Cardiac fibroblast (primary cell): ENCODE measurements around the gene PLPPR5.

Source experiments
- DNase-seq, 2 donors: peaks; one replicate each; pipeline versions ENCODE4 v3.0.0 to v3.0.0-alpha.2; 2010; ENCODE audit warnings: low read depth in 2 of 2
- H3K4me3 ChIP-seq, 2 donors: replicated peaks in 1 of 2; 1 replicate in 1 of 2; 2 replicates in 1 of 2; pipeline ENCODE4 v1.5.1; 2011; ENCODE audit warnings: low read depth in 2 of 2, low read length in 2 of 2, mild to moderate bottlenecking in 2 of 2, moderate library complexity in 1 of 2
- TF ChIP-seq, protein P1 (sequence below): IDR thresholded peaks from one replicate; pipeline ENCODE4 v1.5.1; 2011; ENCODE audit warnings: low read depth, mild to moderate bottlenecking, low read length, inconsistent platforms

PLPPR5 gene

DNA sequence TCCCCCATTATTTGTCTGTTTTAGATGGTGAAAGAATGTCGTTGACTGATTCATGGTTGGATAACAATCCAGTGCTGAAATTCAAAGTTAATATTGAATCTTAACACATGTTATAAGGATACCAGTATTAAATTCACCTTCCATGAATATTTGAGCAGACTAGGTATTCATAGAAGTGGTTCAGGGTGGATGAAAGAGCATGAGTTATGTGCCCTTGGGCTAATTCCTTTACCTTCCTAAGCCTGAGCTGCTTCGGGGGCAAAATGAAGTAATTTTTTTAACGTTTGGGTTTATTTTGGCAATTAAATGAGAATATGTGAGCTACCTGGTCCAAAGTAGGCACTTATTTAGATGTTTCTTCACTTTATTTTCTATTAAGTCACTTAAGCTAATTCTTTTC, 2.7 kb upstream of the PLPPR5 start:
- TF ChIP-seq, protein P1, sequence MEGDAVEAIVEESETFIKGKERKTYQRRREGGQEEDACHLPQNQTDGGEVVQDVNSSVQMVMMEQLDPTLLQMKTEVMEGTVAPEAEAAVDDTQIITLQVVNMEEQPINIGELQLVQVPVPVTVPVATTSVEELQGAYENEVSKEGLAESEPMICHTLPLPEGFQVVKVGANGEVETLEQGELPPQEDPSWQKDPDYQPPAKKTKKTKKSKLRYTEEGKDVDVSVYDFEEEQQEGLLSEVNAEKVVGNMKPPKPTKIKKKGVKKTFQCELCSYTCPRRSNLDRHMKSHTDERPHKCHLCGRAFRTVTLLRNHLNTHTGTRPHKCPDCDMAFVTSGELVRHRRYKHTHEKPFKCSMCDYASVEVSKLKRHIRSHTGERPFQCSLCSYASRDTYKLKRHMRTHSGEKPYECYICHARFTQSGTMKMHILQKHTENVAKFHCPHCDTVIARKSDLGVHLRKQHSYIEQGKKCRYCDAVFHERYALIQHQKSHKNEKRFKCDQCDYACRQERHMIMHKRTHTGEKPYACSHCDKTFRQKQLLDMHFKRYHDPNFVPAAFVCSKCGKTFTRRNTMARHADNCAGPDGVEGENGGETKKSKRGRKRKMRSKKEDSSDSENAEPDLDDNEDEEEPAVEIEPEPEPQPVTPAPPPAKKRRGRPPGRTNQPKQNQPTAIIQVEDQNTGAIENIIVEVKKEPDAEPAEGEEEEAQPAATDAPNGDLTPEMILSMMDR = no peak
- DNase-seq = no peak
- no peak overlapping the region for H3K4me3 ChIP-seq

DNA sequence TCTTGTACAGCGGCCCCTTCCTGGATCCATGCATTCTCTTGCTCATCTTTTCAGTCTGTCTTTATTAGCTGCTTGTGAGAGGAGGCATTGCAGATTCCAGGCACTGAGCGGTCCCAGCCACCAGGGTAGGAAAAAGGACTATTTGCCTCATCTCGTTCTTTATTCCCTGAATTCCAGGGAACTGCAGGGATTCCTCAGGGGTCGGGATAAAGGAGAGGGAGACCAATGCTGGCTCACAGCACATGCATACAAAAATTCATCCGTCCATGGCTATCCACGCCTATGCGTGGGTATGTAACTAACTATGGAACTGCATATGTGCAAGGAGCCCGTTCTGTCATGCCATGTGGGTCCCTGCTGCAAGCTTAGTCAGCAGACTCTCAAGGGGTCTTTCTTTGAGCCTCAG, 879 bp upstream of the PLPPR5 start:
- no peak for DNase-seq
- TF ChIP-seq, protein P1 = no peak
- no peak overlapping the region for H3K4me3 ChIP-seq

DNA sequence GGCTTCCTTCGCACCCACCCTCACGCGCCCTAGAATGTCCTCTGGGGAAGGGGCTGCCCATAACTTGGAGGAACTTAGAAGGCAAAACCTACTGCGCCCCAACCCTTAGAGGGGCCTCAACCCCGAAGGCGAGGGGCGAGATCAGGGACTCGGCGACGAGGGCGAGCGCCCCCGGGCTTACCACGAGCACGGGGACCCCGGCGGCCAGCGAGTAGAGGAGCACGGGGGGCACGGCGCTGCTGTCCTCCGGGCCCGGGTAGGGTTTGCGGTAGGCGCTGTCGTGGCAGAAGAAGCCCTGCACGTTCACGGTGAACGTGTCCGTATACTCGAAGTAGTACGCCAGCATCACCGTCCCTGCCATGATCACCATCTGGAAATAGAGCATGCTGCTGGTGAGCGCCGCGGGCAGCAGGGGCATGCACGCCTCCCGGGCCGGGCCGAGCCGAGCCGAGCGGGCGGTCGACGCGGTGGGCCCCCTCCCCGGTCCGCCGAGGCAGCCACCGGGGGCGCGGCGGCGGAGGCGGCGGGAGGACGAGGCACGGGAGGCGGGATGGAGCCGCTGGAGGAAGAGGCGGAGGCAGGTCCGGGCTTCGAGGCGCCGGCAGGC, 304 bp downstream of the PLPPR5 start:
- peak overlapping the region; percentile 29 to 33 for H3K4me3 ChIP-seq
- peak; percentile 6 to 18 for DNase-seq
- TF ChIP-seq, protein P1 = no peak

DNA sequence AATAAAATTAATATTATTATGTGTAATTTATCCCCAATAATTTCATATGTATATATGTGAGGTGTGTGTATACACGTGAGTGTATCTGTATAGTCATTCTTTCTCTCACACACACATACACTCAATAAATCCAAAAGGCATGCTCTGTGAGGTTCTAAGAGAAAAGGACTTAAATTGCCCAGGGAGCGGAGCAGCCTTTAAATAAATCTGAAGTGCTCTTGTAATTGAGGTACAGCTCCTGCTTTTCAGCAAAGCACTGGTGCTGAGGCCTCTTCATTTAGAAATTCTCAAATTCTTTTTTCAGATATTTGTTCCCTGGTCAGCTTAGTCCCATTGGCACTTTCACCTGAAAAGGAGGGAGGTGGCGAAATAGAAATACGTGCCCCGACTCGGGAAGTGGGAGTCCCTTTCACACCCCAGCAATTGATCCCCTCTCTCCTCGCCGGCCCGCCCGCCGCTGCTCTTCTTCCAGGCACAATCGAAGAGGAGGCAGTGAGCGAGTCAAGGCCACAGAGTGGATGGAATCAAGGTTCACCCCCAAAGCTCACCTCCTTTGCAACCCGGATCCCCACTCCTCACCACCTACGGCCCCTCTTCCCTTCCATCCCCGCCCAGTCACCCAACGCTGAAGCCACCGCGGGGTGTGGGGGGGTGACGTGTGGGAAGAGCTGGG, 944 bp downstream of the PLPPR5 start:
- TF ChIP-seq, protein P1 = no peak
- no peak overlapping the region for H3K4me3 ChIP-seq
- no peak for DNase-seq

DNA sequence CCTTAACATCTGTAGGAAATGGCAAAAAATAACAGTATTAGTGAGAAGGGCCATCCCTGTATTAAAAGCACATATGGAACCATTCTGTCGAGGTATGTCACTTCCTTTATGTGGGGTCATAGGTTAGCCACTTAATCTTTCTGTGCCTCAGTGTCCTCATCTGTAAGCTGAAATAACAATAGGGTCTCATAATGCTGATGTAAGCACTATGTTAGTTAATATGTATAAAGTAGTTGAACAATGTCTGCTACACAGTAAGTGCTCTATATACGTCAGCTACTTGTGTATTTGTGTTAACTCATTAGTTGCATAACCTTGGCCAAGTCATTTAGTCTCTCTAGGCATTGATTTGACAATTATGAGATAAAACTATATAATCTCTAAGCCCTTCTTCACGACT, 11.8 kb downstream of the PLPPR5 start:
- H3K4me3 ChIP-seq = no peak overlapping the region
- DNase-seq = no peak
- TF ChIP-seq, protein P1 = no peak

DNA sequence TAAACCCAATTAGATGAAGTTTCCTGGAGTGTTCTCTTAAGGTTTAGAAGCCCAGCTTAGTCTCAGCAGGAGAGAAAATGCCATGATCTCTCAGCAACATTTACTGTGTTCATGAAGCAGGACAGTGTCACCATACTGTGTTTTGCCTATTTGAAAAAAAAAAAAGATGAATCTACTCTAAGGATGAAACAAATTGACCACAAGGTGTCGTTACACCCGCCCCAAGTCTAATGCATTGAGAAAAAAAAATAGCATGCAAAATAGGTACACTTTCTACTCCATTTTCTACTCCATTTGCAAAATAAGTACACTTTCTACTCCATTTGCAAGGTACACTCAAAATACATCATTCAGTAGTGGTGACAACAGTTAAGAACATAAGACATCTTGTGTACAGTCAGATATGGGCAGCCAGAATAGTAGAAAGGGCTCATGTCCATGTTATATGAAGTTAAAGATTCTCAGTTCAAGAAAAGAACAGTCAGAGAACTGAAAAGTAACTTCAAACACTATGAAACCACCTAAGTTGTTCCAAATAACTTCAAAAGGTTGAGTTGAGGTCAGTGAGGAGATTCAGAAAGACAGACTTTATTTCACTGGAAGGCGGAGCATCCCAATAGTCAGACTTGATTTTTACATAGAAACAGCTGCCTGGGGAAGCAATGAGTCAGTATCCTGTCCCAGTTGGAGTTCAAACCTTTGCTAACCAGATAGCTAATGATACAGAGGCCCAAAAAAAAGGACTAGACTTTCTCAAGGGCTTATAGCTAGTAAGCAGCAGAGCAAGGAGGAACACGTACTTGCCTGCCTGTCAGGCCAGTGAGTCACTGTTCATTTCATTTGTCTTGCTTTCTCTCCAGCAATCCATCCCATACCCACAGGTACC, 13.3 kb downstream of the PLPPR5 start:
- TF ChIP-seq, protein P1 = peak; percentile 46
- H3K4me3 ChIP-seq = no peak overlapping the region
- peak; percentile 78 to 92 for DNase-seq
